ENCODE results near the gene NLRP2B.
"Not testable (repeated sequence)": the region's sequence is repeated elsewhere in the genome, so short reads cannot be mapped to it uniquely, and the experiment has no call there.

The NLRP2B gene

GRCh38 chrX:57680160-57680559 lies at the start of gene NLRP2B:
TSS of gene NLRP2B (minus strand) at chrX:57680260.
- DNase-seq: no peak

DNA sequence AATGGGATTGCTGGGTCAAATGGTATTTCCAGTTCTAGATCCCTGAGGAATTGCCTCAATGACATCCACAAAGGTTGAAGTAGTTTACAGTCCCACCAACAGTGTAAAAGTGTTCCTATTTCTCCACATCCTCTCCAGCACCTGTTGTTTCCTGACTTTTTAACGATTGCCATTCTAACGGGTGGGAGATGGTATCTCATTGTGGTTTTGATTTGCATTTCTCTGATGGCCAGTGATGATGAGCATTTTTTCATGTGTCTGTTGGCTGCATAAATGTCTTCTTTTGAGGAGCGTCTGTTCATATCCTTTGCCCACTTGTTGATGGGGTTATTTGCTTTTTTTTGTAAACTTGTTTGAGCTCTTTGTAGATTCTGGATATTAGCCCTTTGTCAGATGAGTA lies 45.9 kb upstream of the NLRP2B start:
- not testable (repeated sequence) for DNase-seq

- DNase-seq: no peak
Observed at GRCh38 chrX:57681341-57681740, 1.3 kb upstream of the NLRP2B start.

DNA sequence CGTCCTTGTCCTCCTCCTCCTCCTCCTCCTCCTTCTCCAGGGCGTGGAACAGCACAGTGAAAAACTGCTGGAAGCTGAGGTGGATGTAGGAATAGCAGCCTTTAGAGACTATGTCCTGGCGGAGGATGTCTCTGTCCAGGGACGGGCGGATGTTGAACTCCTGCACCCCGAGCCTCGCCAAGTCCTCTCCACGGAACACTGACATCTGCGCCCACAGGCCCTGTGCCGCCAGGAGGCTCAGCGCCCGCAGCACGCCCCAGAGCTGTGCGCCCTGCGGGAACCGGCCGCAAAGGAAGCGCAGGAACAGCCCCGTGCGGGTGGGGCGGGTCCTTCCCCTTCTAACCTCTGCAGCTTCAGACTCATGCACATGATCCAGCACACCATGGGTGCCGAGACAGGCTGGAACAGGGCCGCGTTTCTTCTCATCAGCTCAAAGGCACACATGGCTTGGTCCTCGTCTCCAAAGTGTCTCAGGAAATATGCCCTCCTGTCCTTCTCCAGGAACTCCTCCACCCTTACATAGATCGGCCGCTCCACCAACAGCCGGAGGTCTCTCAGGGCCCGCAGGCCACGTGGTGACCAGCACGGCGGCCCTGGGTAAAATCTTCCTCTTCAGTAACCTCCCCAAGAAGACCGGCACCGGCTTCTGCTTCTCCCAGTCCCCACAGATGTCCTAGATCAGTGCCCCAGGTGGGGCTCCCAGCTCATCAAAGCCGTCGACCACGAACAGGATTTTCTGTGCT lies 1.2 kb downstream of the NLRP2B start:
- no peak for DNase-seq

DNA sequence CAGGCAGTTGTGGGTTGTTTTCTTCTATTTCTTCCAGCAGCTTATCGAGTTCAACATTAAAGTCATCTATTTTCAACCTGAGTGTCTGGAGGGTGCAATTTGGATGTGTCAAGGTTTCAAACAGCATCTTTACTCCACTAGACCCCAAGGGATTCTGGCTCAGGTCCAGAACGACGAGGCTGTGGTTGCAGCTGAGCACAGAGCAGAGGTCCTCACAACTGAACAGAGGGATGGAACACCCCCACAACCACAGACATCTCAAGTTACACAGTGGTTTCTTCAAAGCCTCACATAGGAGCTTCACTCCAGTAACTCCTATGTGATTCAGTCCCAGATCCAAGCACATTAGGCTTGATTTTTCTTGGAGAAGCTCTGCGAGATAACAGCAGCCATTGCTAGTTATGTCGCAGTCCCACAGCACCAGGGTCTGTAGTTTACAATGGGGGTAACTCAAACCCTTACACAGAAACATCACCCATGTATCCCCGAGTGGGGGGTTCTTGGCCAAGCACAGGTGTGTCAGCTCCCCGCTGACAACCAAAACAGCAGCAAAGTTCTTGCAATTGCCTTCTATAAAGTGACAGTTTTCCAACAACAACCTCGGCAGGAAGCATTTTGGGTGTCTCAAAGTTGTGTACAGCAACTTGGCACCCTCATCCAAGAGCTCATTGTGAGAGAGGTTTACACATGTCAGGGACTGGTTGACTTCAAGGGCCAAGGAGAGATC lies 2.8 kb downstream of the NLRP2B start:
- DNase-seq: no peak

- DNase-seq: no peak
Observed at GRCh38 chrX:57675320-57675719, 4.7 kb downstream of the NLRP2B start.

GRCh38 chrX:57674861-57675260 lies 5.2 kb downstream of the NLRP2B start:
- DNase-seq: no peak

- no peak for DNase-seq
Observed at GRCh38 chrX:57669961-57670360, 10.1 kb downstream of the NLRP2B start.

DNA sequence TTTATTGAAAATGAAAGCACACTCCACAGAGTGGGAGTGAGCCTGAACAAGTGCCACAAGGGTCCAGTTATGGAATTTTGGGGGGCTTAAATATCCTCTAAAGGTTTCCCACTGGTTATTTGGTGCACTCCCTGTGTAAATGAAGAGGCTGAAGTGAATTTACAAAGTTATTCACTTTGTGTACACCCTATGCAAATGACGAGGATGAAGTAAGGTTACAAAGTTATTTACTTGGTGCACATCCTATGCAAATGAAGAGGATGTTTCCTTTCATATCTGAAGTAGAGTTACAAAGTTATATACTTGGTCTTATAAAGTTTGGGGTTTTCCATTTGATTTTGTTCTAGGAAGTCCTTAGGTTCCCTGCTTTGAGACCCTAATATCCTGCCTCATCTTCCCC lies 13.1 kb downstream of the NLRP2B start:
- DNase-seq: no peak

DNA sequence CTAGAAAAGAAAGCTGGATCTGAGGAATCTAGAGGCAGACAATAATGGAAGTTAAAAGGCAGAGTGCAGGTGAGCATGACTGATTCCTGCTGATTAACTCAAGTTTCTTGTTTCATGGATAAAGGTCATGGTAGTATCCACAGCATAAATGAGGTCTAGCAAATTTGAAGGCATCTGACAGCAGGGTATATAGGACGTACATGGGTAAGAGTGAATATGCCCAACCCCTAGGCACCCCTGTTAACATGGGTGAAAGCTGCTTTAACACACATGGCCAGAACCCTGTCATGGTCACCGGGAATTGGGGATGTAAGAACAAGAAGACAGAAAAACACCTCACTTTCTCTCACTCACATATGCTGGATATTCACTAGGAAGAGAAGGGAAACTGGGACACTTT lies 25.0 kb downstream of the NLRP2B start:
- no peak for DNase-seq

GRCh38 chrX:57652705-57653104 lies 27.4 kb downstream of the NLRP2B start:
- DNase-seq: no peak

DNA sequence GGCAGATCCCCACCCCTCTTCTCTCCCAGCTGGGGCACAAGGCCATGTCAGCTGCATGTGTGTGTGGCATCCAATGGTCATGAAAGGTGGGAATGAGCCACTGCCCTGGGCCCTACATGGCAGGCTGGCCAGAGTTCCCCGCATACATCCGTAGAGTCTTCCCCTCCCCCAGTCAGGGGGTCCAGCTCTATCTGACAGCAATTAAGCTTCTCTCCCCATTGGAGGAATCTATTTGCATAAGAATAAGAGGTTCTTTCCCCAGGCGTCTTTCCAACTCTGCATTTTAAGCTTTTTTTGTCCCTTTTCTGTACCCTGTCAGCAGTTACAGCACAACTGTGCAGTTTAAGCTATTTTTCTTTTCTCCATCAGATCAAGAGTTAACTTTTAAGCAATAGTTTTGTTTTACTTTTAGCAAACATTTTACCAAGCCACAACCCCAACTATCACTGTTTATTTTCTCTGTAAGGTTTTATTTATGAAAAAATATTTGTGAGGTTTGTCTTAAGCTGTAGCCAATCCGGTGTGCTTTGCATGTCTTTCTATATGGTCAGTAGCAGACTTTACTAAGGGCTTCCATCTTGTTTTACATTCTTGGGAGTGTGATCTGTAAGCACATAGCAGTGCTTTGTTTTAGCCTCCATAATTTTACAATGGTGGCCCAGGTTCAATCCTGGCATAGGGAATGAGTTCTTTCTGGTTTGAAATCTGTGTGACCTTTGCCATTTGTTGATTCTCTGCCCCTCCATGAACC lies 28.7 kb downstream of the NLRP2B start:
- DNase-seq: no peak

DNA sequence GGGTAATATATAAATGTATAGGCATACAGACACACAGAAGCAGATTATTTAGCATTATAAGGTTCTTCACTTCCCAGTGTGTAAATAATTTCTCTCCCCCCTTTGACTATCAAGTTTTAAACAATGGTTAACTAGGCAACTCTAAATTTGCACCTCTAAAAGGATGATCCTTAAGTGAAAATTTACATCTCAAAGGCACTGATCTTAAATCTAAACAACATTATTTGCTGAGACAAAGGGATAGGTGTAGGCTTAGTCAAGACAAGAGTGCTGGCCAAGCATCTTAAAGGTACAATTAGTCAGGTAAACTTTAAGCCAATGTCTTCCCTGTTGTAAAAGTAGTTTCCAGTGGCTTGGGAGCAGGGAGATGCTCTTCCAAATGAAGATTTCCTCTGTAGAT lies 33.0 kb downstream of the NLRP2B start:
- no peak for DNase-seq

DNA sequence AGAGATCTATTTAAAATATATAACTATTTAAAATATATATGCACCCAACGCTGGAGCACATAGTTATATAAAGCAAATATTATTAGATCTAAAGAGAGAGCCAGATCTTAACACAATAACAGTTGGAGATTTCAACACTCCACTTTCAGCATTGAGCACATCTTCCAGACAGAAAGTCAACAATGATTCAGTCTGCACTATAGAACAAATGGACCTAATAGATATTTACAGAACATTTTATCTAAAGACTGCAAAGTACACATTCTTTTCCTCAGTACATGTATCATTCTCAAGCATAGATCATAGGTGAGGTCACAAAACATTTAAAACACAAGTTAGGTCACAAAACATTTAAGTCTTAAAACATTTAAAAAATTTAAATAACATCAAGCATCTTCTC lies 36.4 kb downstream of the NLRP2B start:
- DNase-seq: no peak

DNA sequence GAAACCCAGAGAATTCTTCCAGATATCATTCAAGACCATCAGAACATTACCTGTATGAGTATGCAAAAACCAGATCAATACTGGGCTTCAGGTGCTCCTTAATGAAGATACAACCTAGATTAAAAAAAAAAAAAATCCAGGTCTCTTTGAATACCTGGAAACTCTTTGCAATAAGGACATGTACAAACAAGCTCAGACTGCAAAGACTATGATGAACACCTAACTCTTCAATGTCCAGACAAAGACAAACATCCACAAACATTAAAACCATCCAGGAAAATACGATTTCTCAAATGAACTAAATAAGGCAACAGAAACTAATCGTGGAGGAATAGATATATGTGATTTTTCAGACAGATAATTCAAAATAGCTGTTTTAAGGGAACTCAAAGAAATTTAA lies 38.7 kb downstream of the NLRP2B start:
- DNase-seq: no peak

DNA sequence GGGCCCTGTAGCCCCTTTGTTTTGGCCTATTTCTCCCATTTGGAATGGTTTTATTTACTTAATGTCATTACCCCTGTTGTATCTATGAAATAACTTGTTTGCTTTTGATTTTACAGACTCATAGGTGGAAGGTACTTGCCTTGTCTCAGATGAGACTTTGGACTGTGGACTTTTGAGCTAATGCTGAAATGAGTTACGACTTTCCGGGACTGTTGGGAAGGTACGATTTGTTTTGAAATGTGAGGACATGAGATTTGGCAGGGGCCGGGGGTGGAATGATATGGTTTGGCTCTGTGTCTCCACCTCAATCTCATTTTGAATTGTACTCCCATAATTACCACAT lies 39.4 kb downstream of the NLRP2B start:
- no peak for DNase-seq

DNA sequence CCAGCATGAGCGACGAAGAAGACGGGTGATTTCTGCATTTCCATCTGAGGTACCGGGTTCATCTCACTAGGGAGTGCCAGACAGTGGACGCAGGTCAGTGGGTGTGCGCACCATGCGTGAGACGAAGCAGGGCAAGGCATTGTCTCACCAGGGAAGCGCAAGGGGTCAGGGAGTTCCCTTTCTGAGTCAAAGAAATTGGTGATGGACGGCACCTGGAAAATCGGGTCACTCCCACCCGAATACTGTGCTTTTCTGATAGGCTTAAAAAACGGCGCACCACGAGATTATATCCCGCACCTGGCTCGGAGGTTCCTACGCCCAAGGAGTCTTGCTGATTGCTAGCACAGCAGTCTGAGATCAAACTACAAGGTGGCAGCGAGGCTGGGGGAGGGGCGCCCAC lies 50.6 kb downstream of the NLRP2B start:
- not testable (repeated sequence) for DNase-seq

Data from CD4-positive, alpha-beta T cell treated with Interleukin-4 for 4 hours (primary cell).